ENCODE measurements around the gene RNASE1. TPM values are rescaled to one million over a fixed set of nuclear protein-coding genes. Genes with fewer than 3 reads are reported as not detected.

Gene RNASE1
- polyA plus RNA-seq (2011; rRNA removed) (not detected in 2 replicates), polyA minus RNA-seq (2011; rRNA and poly(A)+ RNA removed) (not detected in 2 replicates)

- H3K4me3 ChIP-seq (ENCODE audit: low read depth, low read length): no peak within 1 kb of the TSS
- H3K36me3 ChIP-seq (ENCODE audit: control insufficient read depth, insufficient read depth, low read length): no peaks in the 10 kb centered on the region
- CTCF ChIA-PET: no interaction called here
- POLR2A ChIA-PET: no interaction called here
- TF ChIP-seq, protein P1, sequence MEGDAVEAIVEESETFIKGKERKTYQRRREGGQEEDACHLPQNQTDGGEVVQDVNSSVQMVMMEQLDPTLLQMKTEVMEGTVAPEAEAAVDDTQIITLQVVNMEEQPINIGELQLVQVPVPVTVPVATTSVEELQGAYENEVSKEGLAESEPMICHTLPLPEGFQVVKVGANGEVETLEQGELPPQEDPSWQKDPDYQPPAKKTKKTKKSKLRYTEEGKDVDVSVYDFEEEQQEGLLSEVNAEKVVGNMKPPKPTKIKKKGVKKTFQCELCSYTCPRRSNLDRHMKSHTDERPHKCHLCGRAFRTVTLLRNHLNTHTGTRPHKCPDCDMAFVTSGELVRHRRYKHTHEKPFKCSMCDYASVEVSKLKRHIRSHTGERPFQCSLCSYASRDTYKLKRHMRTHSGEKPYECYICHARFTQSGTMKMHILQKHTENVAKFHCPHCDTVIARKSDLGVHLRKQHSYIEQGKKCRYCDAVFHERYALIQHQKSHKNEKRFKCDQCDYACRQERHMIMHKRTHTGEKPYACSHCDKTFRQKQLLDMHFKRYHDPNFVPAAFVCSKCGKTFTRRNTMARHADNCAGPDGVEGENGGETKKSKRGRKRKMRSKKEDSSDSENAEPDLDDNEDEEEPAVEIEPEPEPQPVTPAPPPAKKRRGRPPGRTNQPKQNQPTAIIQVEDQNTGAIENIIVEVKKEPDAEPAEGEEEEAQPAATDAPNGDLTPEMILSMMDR (IDR thresholded peaks at IDR 0.05; ENCODE audit: insufficient read depth, low read depth, low read length): no peak
- no peak for DNase-seq (ENCODE audit: low read depth)
- H3K27me3 ChIP-seq (ENCODE audit: control insufficient read depth, insufficient read depth, low read length): no peaks in the 10 kb centered on the region; the same call in 1 of the 2 replicates
Observed at GRCh38 chr14:20802341-20803084, at the start of gene RNASE1. RNASE1 (minus strand) TSS chr14:20802844; CDS start chr14:20802068, 776 bp downstream.

GRCh38 chr14:20848955-20849570 is 46.4 kb upstream of the RNASE1 start:
- DNase-seq (ENCODE audit: low read depth): no peak
- TF ChIP-seq, protein P1 (IDR thresholded peaks at IDR 0.05; ENCODE audit: insufficient read depth, low read depth, low read length): no peak
- no peak overlapping the region for H3K4me3 ChIP-seq (ENCODE audit: low read depth, low read length)
- ChIA-PET POLR2A (no interaction called here), CTCF (interaction anchor here (0.9 to 3.1 kb wide), 10 partner anchors 9 to 158 kb away, joined by 3 to 22 read pairs (median 4); no protein-coding TSS in a partner anchor)
- H3K27me3 ChIP-seq (ENCODE audit: control insufficient read depth, insufficient read depth, low read length): peaks cover 4% of the 10 kb centered on the region; the same call in 1 of the 2 replicates
- H3K36me3 ChIP-seq (ENCODE audit: control insufficient read depth, insufficient read depth, low read length): no peaks in the 10 kb centered on the region

DNA sequence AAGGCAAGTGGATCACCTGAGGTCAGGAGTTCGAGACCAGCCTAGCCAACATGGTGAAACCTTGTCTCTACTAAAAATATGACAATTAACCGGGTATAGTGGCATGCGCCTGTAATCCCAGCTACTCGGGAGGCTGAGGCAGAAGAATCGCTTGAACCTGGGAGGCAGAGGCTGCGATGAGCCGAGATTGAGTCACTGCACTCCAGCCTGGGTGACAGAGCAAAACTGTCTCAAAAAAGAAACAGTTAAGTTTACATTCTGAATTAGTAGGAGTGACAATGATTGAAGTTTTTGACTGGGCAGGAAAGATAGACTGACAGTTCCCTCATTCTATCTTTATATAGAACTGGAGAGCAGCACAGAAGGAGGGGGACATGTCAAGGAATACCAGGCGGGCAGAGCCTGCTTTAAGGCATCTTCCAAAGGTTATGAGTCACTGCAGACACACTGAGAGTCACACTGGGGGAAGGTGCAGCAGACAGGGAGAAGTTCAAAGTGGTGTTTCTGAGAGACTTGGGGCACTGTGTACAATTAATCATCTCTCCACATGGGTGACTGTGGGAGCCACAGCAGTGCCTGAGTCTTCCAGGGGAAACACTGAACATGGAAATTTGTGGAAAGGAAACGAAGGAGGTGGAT is 45.8 kb upstream of the RNASE1 start:
- TF ChIP-seq, protein P1 (IDR thresholded peaks at IDR 0.05; ENCODE audit: insufficient read depth, low read depth, low read length): no peak
- no peak for DNase-seq (ENCODE audit: low read depth)
- ChIA-PET POLR2A (no interaction called here), CTCF (interaction anchor here (1.0 to 3.1 kb wide), 11 partner anchors 10 to 144 kb away, joined by 3 to 22 read pairs (median 4); no protein-coding TSS in a partner anchor)
- H3K36me3 ChIP-seq (ENCODE audit: control insufficient read depth, insufficient read depth, low read length): no peaks in the 10 kb centered on the region
- no peak overlapping the region for H3K4me3 ChIP-seq (ENCODE audit: low read depth, low read length)
- no peaks in the 10 kb centered on the region; the same call in 1 of the 2 replicates for H3K27me3 ChIP-seq (ENCODE audit: control insufficient read depth, insufficient read depth, low read length)

DNA sequence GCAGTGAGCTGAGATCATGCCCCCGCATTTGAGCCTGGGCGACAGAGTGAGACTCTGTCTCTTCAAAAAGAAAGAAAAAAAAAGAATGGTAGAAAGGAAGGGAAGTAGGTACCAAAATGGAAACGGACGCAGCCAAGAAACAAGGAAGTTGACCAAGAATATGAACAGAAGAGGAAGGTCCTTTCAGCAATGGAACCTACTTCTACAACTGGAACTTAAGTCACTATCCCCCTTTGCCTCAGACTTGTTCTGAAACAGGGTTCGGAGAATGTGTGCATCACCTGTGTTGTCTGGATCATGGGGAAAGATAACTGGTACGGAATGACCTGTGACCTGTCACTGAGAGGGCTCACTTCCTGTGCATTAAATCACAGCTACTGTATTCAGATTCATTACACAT is 43.9 kb upstream of the RNASE1 start:
- Histone ChIP-seq H3K4me3 (ENCODE audit: low read depth, low read length) (no peak overlapping the region), H3K36me3 (ENCODE audit: control insufficient read depth, insufficient read depth, low read length) (no peaks in the 10 kb centered on the region), H3K27me3 (ENCODE audit: control insufficient read depth, insufficient read depth, low read length) (no peaks in the 10 kb centered on the region)
- no peak for DNase-seq (ENCODE audit: low read depth)
- ChIA-PET POLR2A (no interaction called here), CTCF (interaction anchor here (1.2 to 3.1 kb wide), 2 partner anchors 12 to 124 kb away, joined by 6 to 22 read pairs; no protein-coding TSS in a partner anchor)
- TF ChIP-seq, protein P1 (IDR thresholded peaks at IDR 0.05; ENCODE audit: insufficient read depth, low read depth, low read length): no peak

DNA sequence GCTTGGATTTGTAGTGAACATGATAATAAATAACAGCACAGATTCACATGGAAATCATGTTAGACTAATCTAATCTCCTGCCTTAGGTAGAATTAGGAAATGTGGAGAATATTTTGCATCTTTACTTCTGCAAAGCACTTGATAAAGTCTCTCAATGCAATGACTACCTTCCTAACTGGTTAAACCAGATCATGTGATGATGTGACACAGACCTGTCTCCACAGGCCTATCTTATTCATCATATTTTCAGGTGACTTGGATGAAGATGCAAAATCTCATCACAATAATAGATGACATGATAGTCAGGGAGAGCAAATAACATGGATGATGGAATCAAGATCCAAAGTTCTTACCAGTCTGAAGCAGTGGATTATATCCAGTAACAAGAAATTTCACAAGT is 38.5 kb upstream of the RNASE1 start:
- no peak for DNase-seq (ENCODE audit: low read depth)
- TF ChIP-seq, protein P1 (IDR thresholded peaks at IDR 0.05; ENCODE audit: insufficient read depth, low read depth, low read length): no peak
- ChIA-PET CTCF (no interaction called here), POLR2A (no interaction called here)
- H3K36me3 ChIP-seq (ENCODE audit: control insufficient read depth, insufficient read depth, low read length): no peaks in the 10 kb centered on the region
- H3K4me3 ChIP-seq (ENCODE audit: low read depth, low read length): no peak overlapping the region
- H3K27me3 ChIP-seq (ENCODE audit: control insufficient read depth, insufficient read depth, low read length): no peaks in the 10 kb centered on the region; the same call in 1 of the 2 replicates
